ENCODE data around the gene CTSO.
"Not testable (repeated sequence)": the region's sequence is repeated elsewhere in the genome, so short reads cannot be mapped to it uniquely, and the experiment has no call there.

The CTSO gene

DNA sequence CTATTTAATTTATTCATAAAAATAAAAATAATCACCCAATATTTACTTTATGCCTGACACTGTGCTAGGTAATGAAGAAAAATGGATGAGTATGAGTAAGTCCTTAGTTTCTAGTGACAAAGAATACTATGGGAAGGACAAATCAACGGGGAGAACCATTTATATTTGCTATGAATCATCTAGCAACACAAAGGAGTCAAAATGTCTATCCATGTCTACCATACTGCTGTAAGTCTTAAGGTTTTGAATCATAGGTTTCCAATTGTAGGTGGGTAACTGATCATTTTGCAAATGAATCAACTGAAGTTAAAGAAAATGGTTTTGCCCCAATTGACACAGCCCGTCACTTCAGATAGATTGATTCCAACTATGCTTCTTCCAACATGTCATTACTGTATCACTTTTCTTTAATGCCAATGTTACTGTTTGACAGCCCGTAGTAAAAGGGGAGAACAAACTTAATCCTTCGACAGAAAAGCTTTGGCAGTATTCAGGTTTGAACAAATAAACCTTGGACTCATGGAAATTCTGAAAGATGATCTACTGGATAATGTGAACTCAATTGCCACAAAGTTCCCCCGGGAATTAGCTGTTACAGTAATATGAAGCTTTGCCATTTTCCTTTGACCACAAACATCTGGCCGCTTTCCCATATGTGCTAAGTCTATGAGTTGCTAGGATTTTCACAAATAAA is 47.0 kb downstream of the CTSO start:
- DNase-seq = no peak

DNA sequence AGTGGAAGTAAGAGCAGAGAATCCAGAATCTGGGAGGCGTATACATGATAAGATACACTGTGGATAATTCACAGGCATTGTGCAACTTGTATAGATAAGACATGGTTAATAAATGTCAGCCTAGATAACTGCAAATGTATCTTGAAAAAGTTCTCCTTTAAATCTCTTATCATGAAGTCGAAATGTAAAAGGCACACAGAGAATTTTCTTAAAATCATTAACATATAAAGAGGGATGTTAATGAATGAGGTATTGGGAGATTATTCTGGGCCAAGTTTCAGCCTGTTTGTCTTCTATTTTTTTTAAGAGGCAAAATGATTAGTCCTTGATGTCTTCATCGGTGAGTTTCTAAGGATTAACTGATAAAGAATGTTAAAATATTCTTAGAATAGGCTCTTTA is 49.3 kb downstream of the CTSO start:
- no peak for DNase-seq

DNA sequence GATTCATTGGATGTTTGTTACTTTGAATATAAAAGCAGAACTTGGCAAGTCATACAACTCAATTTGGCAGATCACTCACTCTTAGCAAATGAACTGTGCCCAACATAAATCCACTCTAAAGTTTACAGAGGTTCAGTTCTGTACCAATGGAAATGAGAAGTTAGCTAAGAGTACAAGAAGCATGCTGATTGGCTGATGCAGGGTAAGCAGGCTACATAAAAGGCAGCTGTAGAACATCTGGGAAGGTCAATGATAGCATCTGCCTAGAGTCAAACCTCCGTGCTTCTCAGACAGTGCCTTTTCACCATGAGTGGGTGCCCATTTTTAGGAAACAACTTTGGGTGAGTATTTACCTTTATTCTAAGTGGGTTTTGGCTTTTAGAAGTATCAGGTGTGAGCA is 50.2 kb downstream of the CTSO start, which contains the start of gene TDO2:
TSS of gene TDO2 (plus strand) at position 244 of the 400 bp plus-strand sequence. CDS start at position 307, 63 bp downstream.
- DNase-seq = no peak

DNA sequence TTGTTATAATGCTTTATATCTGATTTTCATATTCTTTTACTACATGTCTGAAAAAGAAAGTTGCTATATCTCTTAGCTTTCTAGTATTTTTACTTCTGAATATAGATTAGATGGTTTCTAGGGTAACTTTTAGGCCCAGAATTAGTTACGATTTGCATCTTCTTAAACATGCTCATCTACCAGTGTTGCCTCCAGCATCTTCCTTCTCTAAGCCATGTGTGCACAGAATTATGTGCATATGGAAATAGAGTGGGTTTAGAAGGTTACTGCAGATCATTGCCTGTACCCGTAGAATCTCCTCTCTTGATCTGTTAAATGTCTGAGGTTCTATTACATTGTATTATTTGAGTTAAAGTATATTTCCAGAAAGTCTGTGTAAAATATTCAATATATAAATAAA is 52.7 kb downstream of the CTSO start:
- DNase-seq = no peak

DNA sequence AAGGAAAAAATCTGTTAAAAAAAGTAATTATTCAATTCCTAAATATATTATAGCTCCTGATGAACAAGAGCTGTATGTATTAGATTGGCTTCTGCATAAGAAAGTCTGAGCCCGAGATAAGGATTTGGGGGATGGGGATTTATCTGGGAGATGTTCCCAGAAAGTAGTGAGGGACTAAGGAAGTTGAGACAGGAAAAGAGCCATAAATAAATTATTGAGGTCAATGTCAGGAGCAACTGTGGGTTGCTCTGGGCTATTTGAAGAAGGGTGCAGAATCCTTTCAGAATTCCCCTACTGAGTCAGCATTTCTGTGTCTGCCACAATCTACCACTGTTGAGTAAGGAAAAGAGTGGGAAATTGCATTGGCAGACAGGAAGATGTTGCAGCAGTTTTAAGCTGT is 53.3 kb downstream of the CTSO start:
- DNase-seq = peak in 3 of 4 experiments; percentile 11 to 31 (median 25)

DNA sequence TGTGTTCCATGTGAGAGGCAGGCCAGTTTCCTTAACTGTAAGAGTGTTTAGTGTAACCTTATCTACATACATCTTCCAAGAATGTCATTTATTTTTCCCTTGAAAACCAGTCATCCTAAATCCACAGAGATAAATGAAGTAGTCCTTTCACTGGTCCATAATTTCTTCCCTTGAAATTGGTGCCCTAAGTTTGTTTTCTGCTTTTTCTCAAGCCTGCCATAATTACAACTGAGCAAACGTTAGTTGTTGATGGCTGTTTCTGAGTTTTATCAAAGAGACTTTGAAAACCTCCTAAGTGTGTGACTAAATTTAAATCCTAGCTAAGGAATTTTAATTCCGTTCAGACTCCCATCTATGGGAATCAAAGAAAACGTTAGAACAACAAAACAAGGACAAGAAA is 53.8 kb downstream of the CTSO start:
- DNase-seq = no peak

DNA sequence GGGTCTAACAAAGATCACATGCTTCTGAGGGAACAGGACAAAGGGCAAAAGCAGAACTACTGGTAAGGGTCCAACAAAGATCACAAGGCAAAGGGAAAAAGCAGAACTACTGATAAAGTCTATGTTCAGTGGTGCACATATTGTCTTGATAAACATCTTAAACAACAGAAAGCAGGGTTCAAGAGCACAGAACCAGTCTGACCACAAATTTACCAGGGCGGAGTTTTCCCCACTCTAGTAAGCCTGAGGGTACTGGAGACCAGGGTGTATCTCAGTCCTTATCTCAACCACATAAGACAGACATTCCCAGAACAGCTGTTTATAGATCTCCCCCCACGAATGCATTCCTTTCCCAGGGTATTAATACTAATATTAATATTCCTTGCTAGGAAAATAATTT is 55.3 kb downstream of the CTSO start:
- not testable (repeated sequence) for DNase-seq

DNA sequence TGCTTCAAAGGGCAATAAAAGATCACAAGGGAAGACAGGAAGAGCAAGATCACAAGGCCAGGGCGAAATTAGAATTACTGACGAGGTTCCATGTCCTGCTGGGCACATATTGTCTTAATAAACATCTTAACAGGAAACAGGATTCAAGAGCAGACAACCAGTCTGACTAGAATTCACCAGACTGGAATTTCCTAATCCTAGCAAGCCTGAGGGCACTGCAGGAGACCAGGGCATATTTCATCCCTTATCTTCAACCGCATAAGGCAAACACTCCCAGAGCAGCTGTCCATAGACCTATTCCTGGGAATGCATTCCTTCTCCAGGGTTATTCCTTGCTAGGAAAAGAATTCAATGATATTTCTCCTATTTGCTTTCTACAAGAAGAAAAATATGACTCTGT is 62.6 kb downstream of the CTSO start:
- no peak for DNase-seq

DNA sequence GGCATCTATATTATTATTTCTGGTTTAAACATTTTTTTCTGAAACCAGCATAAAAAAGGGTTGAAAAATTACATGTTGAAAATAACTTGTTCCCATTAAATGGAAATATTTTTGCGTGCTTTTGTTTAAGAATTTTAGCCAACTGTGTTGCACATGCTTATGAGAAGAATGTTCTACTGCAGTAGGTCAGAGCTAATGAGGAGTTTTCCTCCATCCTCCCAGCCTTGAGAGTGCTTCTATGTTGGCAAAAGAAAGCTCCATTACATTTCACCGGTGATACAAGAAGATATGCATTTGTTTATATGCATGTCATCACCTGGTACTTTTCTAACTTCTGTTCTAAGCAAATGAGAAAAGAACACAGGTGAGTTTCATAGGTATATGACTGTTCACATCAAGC is 63.7 kb downstream of the CTSO start:
- DNase-seq = no peak

DNA sequence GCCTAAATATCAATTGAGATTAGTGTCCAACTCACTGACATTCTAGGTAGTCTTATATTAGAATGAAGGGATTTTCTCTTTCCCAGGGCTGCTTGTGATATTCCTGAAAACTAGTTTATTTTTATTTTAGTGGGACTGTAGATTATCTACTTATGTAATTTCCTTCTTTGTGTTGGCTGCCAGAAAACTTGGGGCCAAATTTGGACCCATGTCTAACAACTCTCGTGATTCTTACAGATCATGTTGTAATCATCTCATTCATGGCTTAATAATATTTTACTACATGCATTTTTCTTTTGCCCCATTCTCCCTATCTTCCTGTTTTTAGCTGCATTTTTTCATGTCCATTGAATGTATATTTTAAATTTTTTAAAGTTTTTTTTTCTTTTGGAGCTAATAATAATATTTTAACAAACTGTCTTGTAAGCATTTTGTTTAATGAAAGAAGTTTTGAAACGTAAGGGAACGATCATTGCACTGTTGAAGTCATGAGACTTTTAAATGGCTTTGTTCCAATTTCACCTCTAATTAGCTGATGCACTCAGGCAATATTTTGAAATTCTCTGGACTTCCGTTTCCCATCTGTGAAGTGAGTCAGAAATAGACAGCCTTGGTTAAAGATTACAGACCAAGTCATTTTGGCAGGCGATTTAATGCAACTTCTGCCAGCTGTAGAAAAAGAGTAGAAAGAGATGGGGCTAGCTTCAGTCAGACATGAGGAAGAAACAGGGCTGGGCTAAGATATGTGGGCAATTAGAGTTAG is 64.5 kb downstream of the CTSO start:
- DNase-seq = peak; percentile 17 to 76 (median 55)

DNA sequence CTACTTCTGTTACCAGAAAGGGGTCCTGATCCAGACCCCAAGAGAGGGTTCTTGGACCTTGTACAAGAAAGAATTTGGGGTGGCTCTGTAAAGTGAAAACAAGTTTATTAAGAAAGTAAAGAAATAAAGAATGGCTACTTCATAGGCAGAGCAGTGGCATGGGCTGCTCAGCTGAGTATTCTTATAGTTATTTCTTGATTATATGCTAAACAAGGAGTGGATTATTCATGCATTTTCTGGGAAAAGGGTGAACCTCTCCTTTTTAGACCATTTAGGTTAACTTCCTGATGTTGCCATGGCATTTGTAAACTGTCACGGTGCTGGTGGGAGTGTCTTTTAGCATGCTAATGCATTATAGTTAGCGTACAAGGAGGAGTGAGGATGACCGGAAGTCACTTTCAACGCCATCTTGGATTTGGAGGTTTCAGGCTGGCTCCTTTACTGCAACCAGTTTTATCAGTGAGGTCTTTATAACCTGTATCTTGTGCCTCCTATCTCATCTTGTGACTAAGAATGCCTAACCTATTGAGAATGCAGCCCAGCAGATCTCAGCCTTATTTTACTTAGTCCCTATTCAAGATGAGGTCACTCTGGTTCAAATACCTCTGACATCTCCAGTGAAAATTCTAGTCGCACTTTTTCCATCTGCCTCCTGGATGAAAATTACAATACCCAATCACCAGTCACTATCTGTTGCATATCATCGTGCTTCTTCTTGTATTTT is 65.7 kb downstream of the CTSO start:
- no peak for DNase-seq

DNA sequence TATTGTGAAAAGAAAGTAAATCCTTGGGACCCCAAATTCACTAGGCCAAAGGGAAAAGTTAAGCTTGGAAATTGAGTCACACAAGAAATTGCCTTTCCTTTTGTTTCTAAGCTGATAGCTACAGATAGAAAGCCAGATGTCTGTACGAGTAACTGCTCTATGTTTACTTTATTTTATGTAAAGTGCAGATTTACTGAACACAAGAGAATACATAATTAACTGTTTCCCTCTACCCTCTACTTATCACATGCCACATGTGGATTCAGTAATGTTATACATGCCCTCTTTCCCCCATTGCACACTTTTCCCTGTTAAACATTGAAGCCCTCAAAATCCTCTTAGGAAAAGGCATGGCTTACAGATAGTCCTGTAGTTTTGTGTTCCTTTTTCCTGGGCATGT is 66.6 kb downstream of the CTSO start:
- DNase-seq = no peak

DNA sequence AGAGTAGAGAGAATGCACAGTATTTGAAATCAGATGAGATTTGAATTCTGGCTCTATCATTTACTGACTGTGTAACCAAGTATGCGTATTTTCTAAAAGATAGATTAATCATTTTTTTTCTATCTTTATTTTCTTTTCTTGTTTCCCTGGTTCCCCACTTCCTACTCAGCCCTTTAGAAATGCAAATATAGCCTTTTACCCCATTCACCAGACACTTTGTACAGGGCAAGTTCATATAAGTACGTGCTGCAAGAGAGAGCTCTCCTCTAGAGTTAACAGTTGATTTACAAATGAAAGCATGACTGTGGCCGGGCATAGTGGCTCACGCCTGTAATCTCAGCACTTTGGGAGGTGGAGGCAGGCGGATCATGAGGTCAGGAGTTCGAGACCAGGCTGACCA is 68.0 kb downstream of the CTSO start:
- DNase-seq = no peak

DNA sequence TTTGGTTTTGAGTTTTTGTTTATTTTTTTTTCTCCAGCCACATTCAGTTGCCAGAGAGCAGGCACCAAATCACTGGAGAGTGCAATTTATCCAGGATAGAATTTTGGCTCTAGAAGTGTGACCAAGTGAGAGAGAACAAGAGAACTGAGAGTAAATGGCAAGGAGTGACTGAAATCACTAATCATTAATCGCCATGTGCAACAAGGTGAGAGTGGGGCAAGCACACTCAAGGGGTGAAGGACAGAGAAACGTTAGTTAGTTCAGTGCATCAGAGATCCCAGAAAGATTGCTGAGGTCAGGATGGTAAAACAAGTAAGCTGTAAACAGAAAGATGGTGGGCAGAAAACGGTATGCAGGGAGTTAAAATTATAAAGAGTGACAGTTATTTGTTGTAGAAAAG is 69.8 kb downstream of the CTSO start:
- no peak for DNase-seq

DNA sequence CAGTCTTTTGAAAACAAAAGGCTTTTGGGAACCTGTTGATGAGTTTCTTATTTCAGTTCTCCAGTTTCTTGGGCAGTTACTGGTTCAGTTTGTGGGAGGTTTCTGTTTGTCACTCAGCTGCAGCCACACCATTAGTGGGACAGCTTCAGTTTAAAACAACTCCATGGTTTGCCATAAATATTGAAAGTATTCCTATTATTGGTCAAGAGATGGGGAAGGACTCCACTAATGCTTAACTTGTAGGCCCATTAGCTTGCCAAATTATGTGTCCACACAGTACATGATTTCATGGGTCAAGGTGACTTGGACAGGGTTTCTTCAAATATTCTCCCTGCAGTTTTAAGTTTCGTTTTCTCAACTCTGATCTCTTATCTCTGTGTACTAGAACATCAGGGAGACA is 72.1 kb downstream of the CTSO start:
- DNase-seq = no peak

DNA sequence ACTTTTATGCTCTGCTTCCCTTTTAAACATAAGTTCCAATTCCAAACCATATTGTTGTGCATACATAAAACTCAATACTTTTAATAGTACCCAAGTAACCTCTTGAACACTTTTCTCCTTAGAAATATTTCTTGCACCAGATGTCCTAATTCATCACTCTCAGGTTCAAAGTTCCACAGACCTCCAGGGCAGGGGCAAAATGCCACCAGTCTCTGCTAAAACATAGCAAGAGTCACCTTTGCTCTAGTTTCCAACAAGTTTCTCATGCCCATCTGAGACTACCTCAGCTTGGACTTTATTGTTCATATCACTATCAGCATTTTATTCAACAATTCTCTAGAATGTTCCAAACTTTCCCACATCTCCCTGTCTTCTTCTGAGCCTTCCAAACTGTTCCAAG is 73.9 kb downstream of the CTSO start:
- no peak for DNase-seq

DNA sequence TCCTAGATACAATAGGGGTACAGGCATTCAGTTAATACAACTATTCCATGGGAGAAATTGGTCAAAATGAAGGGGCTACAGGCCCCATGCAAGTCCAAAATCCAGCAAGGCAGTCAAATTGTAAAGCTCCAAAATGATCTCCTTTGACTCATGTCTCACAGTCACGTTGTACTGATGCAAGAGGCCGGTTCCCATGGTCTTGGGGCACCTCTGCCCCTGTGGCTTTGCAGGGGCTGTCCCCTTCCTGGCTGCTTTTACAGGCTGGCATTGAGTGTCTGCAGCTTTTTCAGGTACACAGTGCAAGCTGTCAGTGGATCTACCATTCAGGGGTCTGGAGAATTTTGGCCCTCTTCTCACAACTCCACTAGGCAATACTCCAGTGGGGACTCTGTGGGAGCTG is 75.1 kb downstream of the CTSO start:
- DNase-seq = no peak

DNA sequence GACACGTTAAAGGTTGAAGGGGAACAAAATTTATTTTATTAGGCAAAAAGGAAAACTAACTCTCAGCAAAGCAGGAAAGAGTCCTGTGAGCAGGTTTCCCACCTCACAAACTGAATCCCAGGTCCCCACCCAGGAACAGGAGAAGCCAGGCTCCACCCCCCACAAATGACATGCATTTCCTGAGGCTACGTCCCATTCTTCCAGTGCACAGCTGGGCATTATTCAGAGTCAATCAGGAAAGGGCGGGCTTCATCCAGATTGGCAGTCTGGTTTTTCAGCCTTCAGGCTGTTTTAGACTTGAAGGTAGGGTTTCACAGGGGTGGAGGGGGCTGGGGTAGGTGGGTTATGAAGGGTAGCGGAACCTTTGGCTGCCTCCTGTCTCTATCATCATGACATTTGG is 75.7 kb downstream of the CTSO start:
- DNase-seq = no peak

DNA sequence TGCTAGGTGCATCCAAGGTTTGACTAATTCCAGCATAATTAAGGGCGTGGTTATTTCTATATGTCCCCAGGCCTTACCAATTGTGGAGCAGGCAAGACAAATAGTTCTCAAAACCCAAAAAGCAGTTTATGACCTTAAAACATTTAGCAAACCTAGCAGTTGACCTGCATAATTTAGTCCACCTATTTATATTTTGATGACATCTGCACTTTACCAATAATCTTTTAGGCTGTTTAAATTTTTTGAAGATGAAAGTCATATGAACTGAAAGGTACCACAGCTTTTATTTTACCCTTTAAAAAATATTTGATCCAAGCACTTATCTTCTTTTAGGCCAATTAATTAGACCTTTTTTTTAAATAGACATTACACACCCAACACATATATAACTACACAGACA is 77.8 kb downstream of the CTSO start:
- no peak for DNase-seq
